ENCODE data around the gene KCNJ15. TPM values are rescaled to one million over a fixed set of nuclear protein-coding genes. Genes with fewer than 3 reads are reported as not detected.
A peak's percentile ranks its signal among the peaks of the same experiment; 100 is the strongest.

KCNJ15 gene
- total RNA-seq, 1 donor from 2014 or later, result 2.1 TPM

- Histone ChIP-seq H3K36me3 (ENCODE audit: control insufficient read depth, insufficient read depth, low read length) (no peaks in the 10 kb centered on the region), H3K27me3 (ENCODE audit: control insufficient read depth, insufficient read depth, low read length) (no peaks in the 10 kb centered on the region), H3K4me3 (ENCODE audit: low read depth, low read length) (no peak overlapping the region)
- FAIRE-seq, result no peak
- no peak for DNase-seq (ENCODE audit: low read depth)
- TF ChIP-seq CTCF (IDR thresholded peaks at IDR 0.05; ENCODE audit: insufficient read depth, low read length, severe bottlenecking), result no peak
Measured at GRCh38 chr21:38220270-38220737, 36.5 kb upstream of the KCNJ15 start.

GRCh38 chr21:38221594-38221993, 35.2 kb upstream of the KCNJ15 start:
- no peaks in the 10 kb centered on the region for H3K27me3 ChIP-seq (ENCODE audit: control insufficient read depth, insufficient read depth, low read length)
- DNase-seq (ENCODE audit: low read depth) (peak; percentile 42), FAIRE-seq (no peak)
- no peak overlapping the region for H3K4me3 ChIP-seq (ENCODE audit: low read depth, low read length)
- no peaks in the 10 kb centered on the region for H3K36me3 ChIP-seq (ENCODE audit: control insufficient read depth, insufficient read depth, low read length)
- no peak for TF ChIP-seq CTCF (IDR thresholded peaks at IDR 0.05; ENCODE audit: insufficient read depth, low read length, severe bottlenecking)

GRCh38 chr21:38223893-38224540, 32.8 kb upstream of the KCNJ15 start:
- Histone ChIP-seq H3K27me3 (ENCODE audit: control insufficient read depth, insufficient read depth, low read length) (no peaks in the 10 kb centered on the region), H3K4me3 (ENCODE audit: low read depth, low read length) (no peak overlapping the region), H3K36me3 (ENCODE audit: control insufficient read depth, insufficient read depth, low read length) (no peaks in the 10 kb centered on the region)
- DNase-seq (ENCODE audit: low read depth) (no peak), FAIRE-seq (no peak)
- no peak for TF ChIP-seq CTCF (IDR thresholded peaks at IDR 0.05; ENCODE audit: insufficient read depth, low read length, severe bottlenecking)

GRCh38 chr21:38227401-38227800, 29.4 kb upstream of the KCNJ15 start:
- Histone ChIP-seq H3K36me3 (ENCODE audit: control insufficient read depth, insufficient read depth, low read length) (no peaks in the 10 kb centered on the region), H3K4me3 (ENCODE audit: low read depth, low read length) (no peak overlapping the region), H3K27me3 (ENCODE audit: control insufficient read depth, insufficient read depth, low read length) (no peaks in the 10 kb centered on the region)
- no peak for FAIRE-seq
- peak; percentile 31 for DNase-seq (ENCODE audit: low read depth)
- no peak for TF ChIP-seq CTCF (IDR thresholded peaks at IDR 0.05; ENCODE audit: insufficient read depth, low read length, severe bottlenecking)

- no peaks in the 10 kb centered on the region for H3K36me3 ChIP-seq (ENCODE audit: control insufficient read depth, insufficient read depth, low read length)
- DNase-seq (ENCODE audit: low read depth) (peak; percentile 68), FAIRE-seq (peak; percentile 40)
- no peak for TF ChIP-seq CTCF (IDR thresholded peaks at IDR 0.05; ENCODE audit: insufficient read depth, low read length, severe bottlenecking)
- H3K4me3 ChIP-seq (ENCODE audit: low read depth, low read length), result no peak overlapping the region
- no peaks in the 10 kb centered on the region for H3K27me3 ChIP-seq (ENCODE audit: control insufficient read depth, insufficient read depth, low read length)
Measured at GRCh38 chr21:38228115-38228514, 28.7 kb upstream of the KCNJ15 start.

- no peak overlapping the region for H3K4me3 ChIP-seq (ENCODE audit: low read depth, low read length)
- no peaks in the 10 kb centered on the region for H3K27me3 ChIP-seq (ENCODE audit: control insufficient read depth, insufficient read depth, low read length)
- FAIRE-seq, result peak; percentile 52
- no peaks in the 10 kb centered on the region for H3K36me3 ChIP-seq (ENCODE audit: control insufficient read depth, insufficient read depth, low read length)
- TF ChIP-seq CTCF (IDR thresholded peaks at IDR 0.05; ENCODE audit: insufficient read depth, low read length, severe bottlenecking), result no peak
- DNase-seq (ENCODE audit: low read depth), result no peak
Measured at GRCh38 chr21:38228537-38228936, 28.3 kb upstream of the KCNJ15 start.

Measured in bronchial epithelial cell (primary cell).